Activated CD8-positive, alpha-beta memory T cell treated with anti-CD3 and anti-CD28 coated beads, Interleukin-2, amount 10 ng/mL, durations not matched to agents 7 days and 5 days (primary cell): ENCODE results near the gene JAML. TPM values are rescaled to one million over a fixed set of nuclear protein-coding genes. Genes with fewer than 3 reads are reported as not detected.

ENCODE experiments used
- ATAC-seq: fragments of 150-1000 bp; cut with Tn5 transposase; one replicate; pipeline ENCODE4 v1.10.0; 2021; ENCODE audit warnings: moderate library complexity
- CTCF ChIA-PET: fragments of 350-600 bp; sonication (Branson Sonifier 250); formaldehyde crosslinking; loops from one replicate; lab custom pipeline; 2021; ENCODE audit warnings: antibody characterized with exemption; lab: Charles Lee
- DNase-seq: peaks from one replicate; pipeline ENCODE4 v3.0.0-alpha.2; 2020
- H3K27ac Mint-ChIP-seq: one replicate; pipeline ENCODE4 v1.8.0; 2021; ENCODE audit warnings: mild to moderate bottlenecking, mixed read lengths
- H3K27me3 Mint-ChIP-seq: one replicate; pipeline ENCODE4 v1.8.0; 2021; ENCODE audit warnings: mixed read lengths
- H3K36me3 Mint-ChIP-seq: one replicate; pipeline ENCODE4 v1.8.0; 2021; ENCODE audit warnings: mild to moderate bottlenecking, mixed read lengths
- H3K4me1 Mint-ChIP-seq: one replicate; pipeline ENCODE4 v1.8.0; 2021; ENCODE audit warnings: mixed read lengths
- H3K4me3 Mint-ChIP-seq: one replicate; pipeline ENCODE4 v1.8.0; 2021; ENCODE audit warnings: mild to moderate bottlenecking, moderate library complexity, mixed read lengths
- H3K9me3 Mint-ChIP-seq: one replicate; pipeline ENCODE4 v1.8.0; 2022; ENCODE audit warnings: low read depth, mixed read lengths
- total RNA-seq, 2 experiments: library from RNA; stranded (reverse); gene quantifications; one replicate each; pipeline ENCODE4 v1.2.3, GENCODE V29; 2021

The JAML gene
- total RNA-seq, 2 experiments from 2014 or later = 139 to 142 TPM

- H3K27me3 Mint-ChIP-seq = peaks cover 47% of the 10 kb centered on the region
- H3K4me3 Mint-ChIP-seq = no peak overlapping the region
- no peak for DNase-seq
- H3K9me3 Mint-ChIP-seq = no peaks in the 10 kb centered on the region
- H3K36me3 Mint-ChIP-seq = no peaks in the 10 kb centered on the region
- H3K27ac Mint-ChIP-seq = no peak overlapping the region
- CTCF ChIA-PET = interaction anchor here (2.0 kb wide), 1 partner anchor 22 kb away, joined by 6 read pairs; no protein-coding TSS in a partner anchor
- H3K4me1 Mint-ChIP-seq = peaks cover under 1% of the 10 kb centered on the region
- no peak for ATAC-seq
These were observed 58.2 kb downstream of the JAML start for GRCh38 chr11:118166641-118167040.

GRCh38 chr11:118164885-118165284 is 59.9 kb downstream of the JAML start:
- H3K4me1 Mint-ChIP-seq = no peaks in the 10 kb centered on the region
- DNase-seq (no peak), ATAC-seq (no peak)
- H3K9me3 Mint-ChIP-seq = no peaks in the 10 kb centered on the region
- CTCF ChIA-PET = interaction anchor here (0.9 to 2.3 kb wide), 2 partner anchors 8 to 21 kb away, joined by 4 to 7 read pairs; no protein-coding TSS in a partner anchor
- no peaks in the 10 kb centered on the region for H3K36me3 Mint-ChIP-seq
- H3K27ac Mint-ChIP-seq = no peak overlapping the region
- peaks cover 50% of the 10 kb centered on the region for H3K27me3 Mint-ChIP-seq
- no peak overlapping the region for H3K4me3 Mint-ChIP-seq

GRCh38 chr11:118163494-118163893 is 61.3 kb downstream of the JAML start:
- CTCF ChIA-PET = interaction anchor here (2.3 kb wide), 1 partner anchor 19 kb away, joined by 7 read pairs; no protein-coding TSS in a partner anchor
- peaks cover 48% of the 10 kb centered on the region for H3K27me3 Mint-ChIP-seq
- ATAC-seq (no peak), DNase-seq (no peak)
- no peaks in the 10 kb centered on the region for H3K9me3 Mint-ChIP-seq
- H3K4me3 Mint-ChIP-seq = no peak overlapping the region
- H3K27ac Mint-ChIP-seq = no peak overlapping the region
- no peaks in the 10 kb centered on the region for H3K36me3 Mint-ChIP-seq
- H3K4me1 Mint-ChIP-seq = no peaks in the 10 kb centered on the region

GRCh38 chr11:118162846-118163245 is 62.0 kb downstream of the JAML start:
- no peaks in the 10 kb centered on the region for H3K36me3 Mint-ChIP-seq
- ATAC-seq = no peak
- no peak overlapping the region for H3K27ac Mint-ChIP-seq
- no peaks in the 10 kb centered on the region for H3K9me3 Mint-ChIP-seq
- CTCF ChIA-PET = interaction anchor here (2.3 to 8.9 kb wide), 2 partner anchors 9 to 19 kb away, joined by 7 to 88 read pairs; no protein-coding TSS in a partner anchor
- no peak overlapping the region for H3K4me3 Mint-ChIP-seq
- peaks cover 52% of the 10 kb centered on the region for H3K27me3 Mint-ChIP-seq
- no peak for DNase-seq
- no peaks in the 10 kb centered on the region for H3K4me1 Mint-ChIP-seq

GRCh38 chr11:118161786-118162185 is 63.0 kb downstream of the JAML start:
- DNase-seq = no peak
- Mint-ChIP-seq H3K4me1 (peaks cover 3% of the 10 kb centered on the region), H3K36me3 (no peaks in the 10 kb centered on the region), H3K9me3 (no peaks in the 10 kb centered on the region), H3K27ac (no peak overlapping the region), H3K4me3 (no peak overlapping the region), H3K27me3 (peaks cover 52% of the 10 kb centered on the region)
- no peak for ATAC-seq
- CTCF ChIA-PET = interaction anchor here (8.9 kb wide), 1 partner anchor 10 kb away, joined by 88 read pairs; no protein-coding TSS in a partner anchor

GRCh38 chr11:118157186-118157895 is 67.5 kb downstream of the JAML start:
- DNase-seq = no peak
- H3K27ac Mint-ChIP-seq = no peak overlapping the region
- no peak for ATAC-seq
- no peak overlapping the region for H3K4me3 Mint-ChIP-seq
- H3K27me3 Mint-ChIP-seq = peaks cover 77% of the 10 kb centered on the region
- CTCF ChIA-PET = interaction anchor here (0.7 to 8.9 kb wide), 7 partner anchors 8 to 350 kb away, joined by 3 to 88 read pairs (median 5); no protein-coding TSS in a partner anchor
- no peaks in the 10 kb centered on the region for H3K9me3 Mint-ChIP-seq
- H3K4me1 Mint-ChIP-seq = peaks cover 17% of the 10 kb centered on the region
- H3K36me3 Mint-ChIP-seq = no peaks in the 10 kb centered on the region

GRCh38 chr11:118156531-118157185 is 68.2 kb downstream of the JAML start:
- CTCF ChIA-PET = interaction anchor here (0.7 to 8.9 kb wide), 8 partner anchors 9 to 349 kb away, joined by 3 to 88 read pairs (median 4); no protein-coding TSS in a partner anchor
- peak; percentile 66 for ATAC-seq
- Mint-ChIP-seq H3K4me3 (no peak overlapping the region), H3K9me3 (no peaks in the 10 kb centered on the region), H3K36me3 (no peaks in the 10 kb centered on the region), H3K4me1 (peaks cover 18% of the 10 kb centered on the region), H3K27me3 (peaks cover 81% of the 10 kb centered on the region), H3K27ac (no peak overlapping the region)
- peak; percentile 62 for DNase-seq

- Mint-ChIP-seq H3K4me1 (peaks cover 20% of the 10 kb centered on the region), H3K9me3 (no peaks in the 10 kb centered on the region), H3K4me3 (no peak overlapping the region), H3K36me3 (no peaks in the 10 kb centered on the region), H3K27ac (no peak overlapping the region), H3K27me3 (peaks cover 83% of the 10 kb centered on the region)
- CTCF ChIA-PET = interaction anchor here (0.6 to 8.9 kb wide), 10 partner anchors 9 to 348 kb away, joined by 3 to 88 read pairs (median 4); no protein-coding TSS in a partner anchor
- ATAC-seq (no peak), DNase-seq (no peak)
These were observed 68.9 kb downstream of the JAML start for GRCh38 chr11:118155776-118156530.

GRCh38 chr11:118154641-118155040 is 70.2 kb downstream of the JAML start:
- H3K4me1 Mint-ChIP-seq = peaks cover 20% of the 10 kb centered on the region
- DNase-seq (no peak), ATAC-seq (no peak)
- peaks cover 93% of the 10 kb centered on the region for H3K27me3 Mint-ChIP-seq
- no peak overlapping the region for H3K4me3 Mint-ChIP-seq
- H3K9me3 Mint-ChIP-seq = no peaks in the 10 kb centered on the region
- CTCF ChIA-PET = interaction anchor here (5.4 to 8.9 kb wide), 2 partner anchors 11 to 17 kb away, joined by 44 to 88 read pairs; no protein-coding TSS in a partner anchor
- no peak overlapping the region for H3K27ac Mint-ChIP-seq
- H3K36me3 Mint-ChIP-seq = no peaks in the 10 kb centered on the region

- Mint-ChIP-seq H3K9me3 (no peaks in the 10 kb centered on the region), H3K27me3 (peaks cover 92% of the 10 kb centered on the region), H3K27ac (no peak overlapping the region), H3K4me1 (peaks cover 20% of the 10 kb centered on the region), H3K36me3 (no peaks in the 10 kb centered on the region), H3K4me3 (no peak overlapping the region)
- DNase-seq = no peak
- CTCF ChIA-PET = interaction anchor here (3.5 to 8.9 kb wide), 3 partner anchors 10 to 18 kb away, joined by 21 to 88 read pairs (median 44); no protein-coding TSS in a partner anchor
- no peak for ATAC-seq
These were observed 70.8 kb downstream of the JAML start for GRCh38 chr11:118153976-118154375.

- H3K9me3 Mint-ChIP-seq = no peaks in the 10 kb centered on the region
- H3K27me3 Mint-ChIP-seq = peaks cover 92% of the 10 kb centered on the region
These were observed 71.3 kb downstream of the JAML start for GRCh38 chr11:118153516-118153915.

GRCh38 chr11:118152552-118153471 is 72.0 kb downstream of the JAML start, which contains the start of gene SCN4B:
TSS of gene SCN4B (minus strand) at chr11:118152823. CDS start at chr11:118152673, 150 bp downstream.
- H3K4me1 Mint-ChIP-seq = peaks cover 20% of the 10 kb centered on the region
- CTCF ChIA-PET = interaction anchor here (0.6 to 3.5 kb wide), 6 partner anchors 8 to 1097 kb away, joined by 3 to 21 read pairs (median 4); no protein-coding TSS in a partner anchor
- peak within 1 kb of the TSS; percentile 54 for H3K4me3 Mint-ChIP-seq
- no peak for DNase-seq
- no peak within 1 kb of the TSS for H3K27ac Mint-ChIP-seq
- peaks cover 92% of the 10 kb centered on the region for H3K27me3 Mint-ChIP-seq
- peak; percentile 70 for ATAC-seq
- no peaks in the 10 kb centered on the region for H3K9me3 Mint-ChIP-seq
- no peaks in the 10 kb centered on the region for H3K36me3 Mint-ChIP-seq

More at GRCh38 chr11:118153516-118153915, 71.3 kb downstream of the JAML start:
- DNase-seq = no peak
- H3K4me1 Mint-ChIP-seq = peaks cover 20% of the 10 kb centered on the region
- no peaks in the 10 kb centered on the region for H3K36me3 Mint-ChIP-seq
- ATAC-seq = no peak
- CTCF ChIA-PET = interaction anchor here (0.6 to 3.5 kb wide), 3 partner anchors 9 to 142 kb away, joined by 3 to 21 read pairs (median 6); no protein-coding TSS in a partner anchor
- H3K4me3 Mint-ChIP-seq = no peak overlapping the region
- H3K27ac Mint-ChIP-seq = no peak overlapping the region
